NB4 (cell line): Measurements from ENCODE around the gene NTN1.

Experiments
- TF ChIP-seq, protein P1 (sequence below): IDR thresholded peaks from one replicate; pipeline ENCODE4 v1.5.1; 2012; ENCODE audit warnings: low read depth, low read length
- TF ChIP-seq, protein P2 (sequence below): IDR thresholded peaks from 2 replicates; pipeline ENCODE4 v1.6.1; 2011; ENCODE audit warnings: low read depth, low read length

DNA sequence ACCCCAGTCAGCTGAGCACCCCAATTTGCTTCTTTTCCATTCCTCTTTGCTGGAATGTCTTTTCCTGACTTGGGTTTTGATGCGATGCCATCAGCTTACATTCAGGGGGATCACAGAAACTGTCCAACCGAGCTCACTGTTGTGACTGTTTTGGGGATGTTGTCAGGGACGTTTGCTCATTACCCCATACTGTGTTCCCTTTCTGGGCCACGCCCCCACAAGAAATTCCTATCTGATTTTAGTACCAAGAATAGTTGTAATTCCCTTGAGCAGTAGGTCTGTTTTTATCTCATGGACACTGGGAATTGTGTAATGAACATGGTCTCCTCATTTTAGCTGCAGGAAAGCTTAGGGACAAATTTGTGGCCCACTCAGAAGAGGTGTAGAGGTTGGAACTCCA lies 2.6 kb upstream of the NTN1 start:
- TF ChIP-seq, protein P1, sequence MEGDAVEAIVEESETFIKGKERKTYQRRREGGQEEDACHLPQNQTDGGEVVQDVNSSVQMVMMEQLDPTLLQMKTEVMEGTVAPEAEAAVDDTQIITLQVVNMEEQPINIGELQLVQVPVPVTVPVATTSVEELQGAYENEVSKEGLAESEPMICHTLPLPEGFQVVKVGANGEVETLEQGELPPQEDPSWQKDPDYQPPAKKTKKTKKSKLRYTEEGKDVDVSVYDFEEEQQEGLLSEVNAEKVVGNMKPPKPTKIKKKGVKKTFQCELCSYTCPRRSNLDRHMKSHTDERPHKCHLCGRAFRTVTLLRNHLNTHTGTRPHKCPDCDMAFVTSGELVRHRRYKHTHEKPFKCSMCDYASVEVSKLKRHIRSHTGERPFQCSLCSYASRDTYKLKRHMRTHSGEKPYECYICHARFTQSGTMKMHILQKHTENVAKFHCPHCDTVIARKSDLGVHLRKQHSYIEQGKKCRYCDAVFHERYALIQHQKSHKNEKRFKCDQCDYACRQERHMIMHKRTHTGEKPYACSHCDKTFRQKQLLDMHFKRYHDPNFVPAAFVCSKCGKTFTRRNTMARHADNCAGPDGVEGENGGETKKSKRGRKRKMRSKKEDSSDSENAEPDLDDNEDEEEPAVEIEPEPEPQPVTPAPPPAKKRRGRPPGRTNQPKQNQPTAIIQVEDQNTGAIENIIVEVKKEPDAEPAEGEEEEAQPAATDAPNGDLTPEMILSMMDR: no peak
- TF ChIP-seq, protein P2, sequence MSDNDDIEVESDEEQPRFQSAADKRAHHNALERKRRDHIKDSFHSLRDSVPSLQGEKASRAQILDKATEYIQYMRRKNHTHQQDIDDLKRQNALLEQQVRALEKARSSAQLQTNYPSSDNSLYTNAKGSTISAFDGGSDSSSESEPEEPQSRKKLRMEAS: no peak
